GM13977 (cell line): ENCODE data around the gene BCAS3.

ENCODE experiments used
- DNase-seq: peaks from one replicate; pipeline ENCODE4 v3.0.0; 2012; ENCODE audit warnings: low spot score
- in situ Hi-C: fragments of 300-500 bp; cut with MboI; formaldehyde crosslinking; loops from one replicate; pipeline ENCODE4 v1.12.0; 2022; ENCODE audit warnings: low sequenced_read_pairs, low pct_unique_long_range_greater_than_20kb, mixed read lengths, inconsistent platforms; ENCODE audit not compliant: unreplicated experiment
- TF ChIP-seq, protein P1 (sequence below): IDR thresholded peaks from 2 replicates; pipeline ENCODE4 v1.5.1; 2012; ENCODE audit warnings: mild to moderate bottlenecking, control low read depth; ENCODE audit not compliant: insufficient read depth; ENCODE audit errors: extremely low read depth, missing control alignments

The BCAS3 gene

DNA sequence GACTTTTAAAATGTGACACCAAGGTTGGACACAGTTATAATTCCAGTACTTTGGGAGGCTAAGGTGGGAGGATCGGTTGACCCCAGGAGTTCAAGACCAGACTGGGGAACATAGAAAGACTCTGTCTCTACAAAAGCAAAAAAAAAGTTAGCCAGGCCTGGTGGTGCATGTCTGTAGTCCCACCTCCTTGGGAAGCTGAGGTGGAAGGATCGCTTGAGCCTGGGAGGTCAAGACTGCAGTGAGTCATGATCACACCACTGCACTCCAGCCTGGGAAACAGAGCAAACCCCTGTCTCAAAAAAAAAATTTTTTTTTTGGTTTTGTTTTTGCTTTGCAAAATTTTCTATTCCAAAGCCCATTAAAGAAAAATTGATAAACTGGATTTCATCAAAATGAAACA is 281.4 kb downstream of the BCAS3 start:
- TF ChIP-seq, protein P1, sequence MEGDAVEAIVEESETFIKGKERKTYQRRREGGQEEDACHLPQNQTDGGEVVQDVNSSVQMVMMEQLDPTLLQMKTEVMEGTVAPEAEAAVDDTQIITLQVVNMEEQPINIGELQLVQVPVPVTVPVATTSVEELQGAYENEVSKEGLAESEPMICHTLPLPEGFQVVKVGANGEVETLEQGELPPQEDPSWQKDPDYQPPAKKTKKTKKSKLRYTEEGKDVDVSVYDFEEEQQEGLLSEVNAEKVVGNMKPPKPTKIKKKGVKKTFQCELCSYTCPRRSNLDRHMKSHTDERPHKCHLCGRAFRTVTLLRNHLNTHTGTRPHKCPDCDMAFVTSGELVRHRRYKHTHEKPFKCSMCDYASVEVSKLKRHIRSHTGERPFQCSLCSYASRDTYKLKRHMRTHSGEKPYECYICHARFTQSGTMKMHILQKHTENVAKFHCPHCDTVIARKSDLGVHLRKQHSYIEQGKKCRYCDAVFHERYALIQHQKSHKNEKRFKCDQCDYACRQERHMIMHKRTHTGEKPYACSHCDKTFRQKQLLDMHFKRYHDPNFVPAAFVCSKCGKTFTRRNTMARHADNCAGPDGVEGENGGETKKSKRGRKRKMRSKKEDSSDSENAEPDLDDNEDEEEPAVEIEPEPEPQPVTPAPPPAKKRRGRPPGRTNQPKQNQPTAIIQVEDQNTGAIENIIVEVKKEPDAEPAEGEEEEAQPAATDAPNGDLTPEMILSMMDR: no peak
- in situ Hi-C loops: no loop called here
- DNase-seq: no peak

DNA sequence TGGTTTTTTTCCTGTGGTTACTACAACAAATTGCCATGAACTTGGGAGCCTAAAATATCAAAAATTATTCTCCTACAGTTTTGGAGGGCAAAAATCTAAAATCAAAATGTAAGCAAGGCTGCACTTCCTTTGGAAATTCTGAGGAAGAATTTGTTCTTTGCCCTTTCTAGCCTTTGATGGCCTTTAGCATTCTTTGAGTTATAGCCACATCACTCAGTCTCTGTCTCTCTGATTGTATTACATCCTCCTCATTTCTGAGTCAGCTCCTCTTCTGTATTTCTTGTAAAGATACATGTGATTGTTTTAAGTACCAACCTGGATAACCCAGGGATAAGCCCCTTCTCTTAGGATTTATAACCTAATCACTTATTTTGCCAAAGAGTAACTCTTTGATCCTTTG is 282.0 kb downstream of the BCAS3 start:
- TF ChIP-seq, protein P1: no peak
- DNase-seq: no peak
- in situ Hi-C loops: no loop called here

DNA sequence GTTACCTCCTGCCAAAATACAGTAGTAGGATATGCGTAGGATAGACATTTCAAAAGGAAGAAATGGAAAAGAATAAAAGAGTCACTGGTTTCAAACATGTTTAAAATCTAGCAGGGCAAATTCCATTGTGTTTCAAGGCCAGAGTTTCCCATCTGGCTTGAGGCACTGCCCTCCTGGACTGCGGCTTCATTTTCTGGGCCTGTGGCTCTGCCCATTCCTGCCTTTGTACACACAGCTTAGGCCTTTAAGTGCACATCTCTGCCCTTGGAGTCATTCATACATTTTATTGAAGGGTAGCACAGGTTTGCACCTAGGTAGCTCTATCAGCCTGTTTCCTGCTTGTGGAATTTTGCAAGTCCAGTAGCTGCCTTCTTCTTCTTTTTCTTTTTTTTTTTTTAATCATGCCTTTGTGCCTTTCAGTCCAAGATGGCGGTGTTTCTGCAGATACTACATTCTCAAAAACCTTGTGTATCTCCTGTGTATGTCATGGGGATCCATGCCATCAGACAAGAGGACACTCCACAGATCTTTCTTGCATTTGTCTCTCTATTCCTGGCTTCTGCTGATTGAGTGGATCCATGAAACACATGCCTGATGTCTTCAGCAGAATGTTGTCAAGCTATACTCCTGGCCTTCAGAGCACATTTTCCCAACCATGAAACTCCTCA is 282.9 kb downstream of the BCAS3 start:
- TF ChIP-seq, protein P1: no peak
- in situ Hi-C loops: no loop called here
- DNase-seq: no peak

- in situ Hi-C loops: no loop called here
- no peak for DNase-seq
These were observed 286.5 kb downstream of the BCAS3 start for GRCh38 chr17:60964160-60964559.

DNA sequence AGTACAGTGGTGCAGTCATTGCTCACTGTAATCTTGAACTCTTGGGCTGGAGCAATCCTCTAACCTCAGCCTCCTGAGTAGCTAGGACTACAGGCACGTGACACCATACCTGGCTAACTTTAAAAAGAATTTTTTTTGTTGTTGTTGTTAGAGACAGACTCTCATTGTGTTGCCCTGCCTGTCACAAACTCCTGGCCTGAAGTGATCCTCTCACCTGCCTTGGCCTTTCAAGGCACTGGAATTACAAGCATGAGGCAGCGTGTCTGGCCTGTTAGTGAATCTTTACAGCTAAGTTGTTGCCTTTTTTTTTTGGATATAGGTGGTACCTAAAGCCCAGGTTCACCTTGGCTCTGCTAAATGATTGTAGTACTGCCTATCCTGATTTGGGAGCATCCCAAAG is 290.6 kb downstream of the BCAS3 start:
- TF ChIP-seq, protein P1: no peak
- in situ Hi-C loops: no loop called here
- DNase-seq: no peak

More at GRCh38 chr17:60964160-60964559, 286.5 kb downstream of the BCAS3 start:
- TF ChIP-seq, protein P1: no peak

DNA sequence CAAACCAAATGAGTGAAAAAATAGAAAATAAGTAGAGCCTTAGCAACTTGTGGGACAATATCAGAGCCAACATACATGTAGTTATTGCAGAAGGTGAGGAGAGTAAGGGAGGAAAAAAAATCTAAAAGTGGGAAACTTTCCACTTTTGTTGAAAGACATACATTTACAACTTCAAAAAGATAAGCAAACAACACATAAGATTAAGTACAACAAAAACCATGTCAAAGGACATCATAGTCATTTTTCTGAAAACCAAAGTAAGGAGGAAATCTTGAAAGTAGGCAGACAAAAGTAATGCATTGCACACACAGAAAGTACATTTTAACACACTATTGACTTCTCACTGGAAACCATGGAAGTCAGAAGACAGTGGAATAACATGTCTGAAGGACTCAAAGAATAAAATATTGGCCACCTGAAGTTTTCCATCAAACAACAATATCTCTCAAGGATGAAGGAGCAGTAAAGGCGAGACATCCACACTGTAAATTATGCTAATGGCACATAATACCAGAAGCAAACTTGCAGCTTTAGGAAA is 291.9 kb downstream of the BCAS3 start:
- in situ Hi-C loops: no loop called here
- DNase-seq: no peak
- TF ChIP-seq, protein P1: no peak

DNA sequence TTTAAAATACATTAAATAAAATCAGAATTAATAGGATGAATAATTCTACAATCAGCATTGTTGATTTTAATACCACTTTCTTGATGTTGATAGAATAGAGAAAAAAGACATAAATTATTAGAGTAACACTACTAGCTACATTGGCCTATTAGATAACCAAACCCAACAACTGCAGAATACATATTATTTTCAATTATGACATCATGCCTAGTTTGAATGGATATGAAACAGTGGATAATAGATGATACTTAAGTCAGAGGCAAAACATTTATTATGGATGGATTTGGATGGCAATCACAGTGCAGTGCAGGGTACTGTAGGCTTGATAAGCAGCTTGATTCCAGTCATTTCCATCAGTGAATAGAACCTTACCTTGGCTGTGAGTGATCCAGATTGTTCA is 293.1 kb downstream of the BCAS3 start:
- in situ Hi-C loops: no loop called here
- DNase-seq: no peak
- TF ChIP-seq, protein P1: no peak
